ENCODE measurements around the gene TMEM170A.

The TMEM170A gene

GRCh38 chr16:75394941-75395340, 69.5 kb downstream of the TMEM170A start:
- H3K27ac ChIP-seq = no peak overlapping the region
- H3K27me3 ChIP-seq (ENCODE audit: insufficient read depth, low read depth) = no peaks in the 10 kb centered on the region
- no peaks in the 10 kb centered on the region for H3K4me1 ChIP-seq (ENCODE audit: low read depth, poor library complexity, severe bottlenecking)
- H3K4me2 ChIP-seq = no peak overlapping the region
- no peak overlapping the region for H3K9ac ChIP-seq
- no peak overlapping the region for H2AFZ ChIP-seq (ENCODE audit: low read depth)
- no peak overlapping the region for H3K4me3 ChIP-seq (IDR thresholded peaks at IDR 0.05; ENCODE audit: insufficient read depth, low read depth, low read length)
- no peak for TF ChIP-seq CTCF (conservative IDR thresholded peaks at IDR 0.05; ENCODE audit: low read depth, low read length)
- H4K20me1 ChIP-seq (ENCODE audit: insufficient read depth) = no peaks in the 10 kb centered on the region
- no peaks in the 10 kb centered on the region for H3K36me3 ChIP-seq (ENCODE audit: insufficient read depth)
- H3K79me2 ChIP-seq (ENCODE audit: insufficient read depth, low read depth) = no peaks in the 10 kb centered on the region
